NCI-H1048 (cell line): Measurements from ENCODE around the gene MBNL2.
A peak's percentile ranks its signal among the peaks of the same experiment; 100 is the strongest.
"Not testable (repeated sequence)": the region's sequence is repeated elsewhere in the genome, so short reads cannot be mapped to it uniquely, and the experiment has no call there.

Source experiments
- DNase-seq: peaks from one replicate; lab custom pipeline; 2025; lab: John Stamatoyannopoulos, UW

Gene MBNL2

GRCh38 chr13:97221989-97222700 lies at the start of gene MBNL2:
Gene MBNL2, plus strand, starts transcription at chr13:97222333. Its CDS starts 53,903 bp downstream, at chr13:97276236.
- peak; percentile 77 for DNase-seq

GRCh38 chr13:97174638-97175037 lies 47.5 kb upstream of the MBNL2 start:
- DNase-seq = no peak

- no peak for DNase-seq
These were observed 47.1 kb upstream of the MBNL2 start for GRCh38 chr13:97175041-97175440.

GRCh38 chr13:97179501-97179900 lies 42.6 kb upstream of the MBNL2 start:
- no peak for DNase-seq

- no peak for DNase-seq
These were observed 39.8 kb upstream of the MBNL2 start for GRCh38 chr13:97182111-97182890.

- DNase-seq = no peak
These were observed 36.8 kb upstream of the MBNL2 start for GRCh38 chr13:97185291-97185690.

GRCh38 chr13:97185751-97186150 lies 36.4 kb upstream of the MBNL2 start:
- no peak for DNase-seq

- DNase-seq = no peak
These were observed 33.9 kb upstream of the MBNL2 start for GRCh38 chr13:97188207-97188606.

- no peak for DNase-seq
These were observed 32.2 kb upstream of the MBNL2 start for GRCh38 chr13:97189928-97190327.

- DNase-seq = no peak
These were observed 31.0 kb upstream of the MBNL2 start for GRCh38 chr13:97191142-97191541.

GRCh38 chr13:97191615-97192014 lies 30.5 kb upstream of the MBNL2 start:
- DNase-seq = no peak

- no peak for DNase-seq
These were observed 30.0 kb upstream of the MBNL2 start for GRCh38 chr13:97192166-97192565.

GRCh38 chr13:97193577-97193976 lies 28.6 kb upstream of the MBNL2 start:
- DNase-seq = no peak

GRCh38 chr13:97194479-97194878 lies 27.7 kb upstream of the MBNL2 start:
- no peak for DNase-seq

- no peak for DNase-seq
These were observed 25.8 kb upstream of the MBNL2 start for GRCh38 chr13:97196340-97196739.

- DNase-seq = no peak
These were observed 23.4 kb upstream of the MBNL2 start for GRCh38 chr13:97198753-97199152.

- DNase-seq = no peak
These were observed 22.7 kb upstream of the MBNL2 start for GRCh38 chr13:97199451-97199850.

- DNase-seq = no peak
These were observed 21.8 kb upstream of the MBNL2 start for GRCh38 chr13:97200081-97200942.

GRCh38 chr13:97202761-97203160 lies 19.4 kb upstream of the MBNL2 start:
- no peak for DNase-seq

GRCh38 chr13:97205465-97205864 lies 16.7 kb upstream of the MBNL2 start:
- no peak for DNase-seq

- DNase-seq = no peak
These were observed 16.2 kb upstream of the MBNL2 start for GRCh38 chr13:97205982-97206381.

- DNase-seq = not testable (repeated sequence)
These were observed 14.9 kb upstream of the MBNL2 start for GRCh38 chr13:97207252-97207651.

GRCh38 chr13:97211300-97211699 lies 10.8 kb upstream of the MBNL2 start:
- no peak for DNase-seq
